Measurements from ENCODE around the gene SCAMP4.
A peak's percentile ranks its signal among the peaks of the same experiment; 100 is the strongest.

The SCAMP4 gene

GRCh38 chr19:1859331-1859781 is 45.8 kb upstream of the SCAMP4 start (continued):
- TF ChIP-seq ZNF791 (tag by site-specific recombination; IDR thresholded peaks at IDR 0.05) (no peak), OVOL3 (tag by site-specific recombination; IDR thresholded peaks at IDR 0.05) (no peak), EGR2 (tag by site-specific recombination; IDR thresholded peaks at IDR 0.05; ENCODE audit: low read depth) (peak; percentile 92), PATZ1 (tag by site-specific recombination; IDR thresholded peaks at IDR 0.05) (peak; percentile 85), AEBP2 (tag by site-specific recombination; IDR thresholded peaks at IDR 0.05; ENCODE audit: borderline replicate concordance) (no peak), ZBTB17 (tag by site-specific recombination; IDR thresholded peaks at IDR 0.05) (peak; percentile 59), SP7 (tag by site-specific recombination; IDR thresholded peaks at IDR 0.05) (peak; percentile 40), ZBTB26 (tag by site-specific recombination; optimal IDR thresholded peaks at IDR 0.05) (peak; percentile 2), SP2 (tag by site-specific recombination; IDR thresholded peaks at IDR 0.05) (peak; percentile 69), ZNF76 (tag by site-specific recombination; IDR thresholded peaks at IDR 0.05; ENCODE audit: borderline replicate concordance, low read depth) (peak; percentile 14; the same call in 1 of the 2 replicates), ZSCAN23 (tag by site-specific recombination; IDR thresholded peaks at IDR 0.05) (no peak), ZNF121 (tag by site-specific recombination; IDR thresholded peaks at IDR 0.05) (no peak), ZSCAN5A (tag by site-specific recombination; IDR thresholded peaks at IDR 0.05) (0 out of 2 replicates have a peak, but pooled peaks have one; percentile 10), KLF9 (tag by site-specific recombination; IDR thresholded peaks at IDR 0.05; ENCODE audit: low read depth) (no peak), ZBTB48 (tag by site-specific recombination; IDR thresholded peaks at IDR 0.05) (peak; percentile 26; the same call in 1 of the 2 replicates), ZNF600 (tag by site-specific recombination; IDR thresholded peaks at IDR 0.05) (peak; percentile 99), ZNF302 (tag by site-specific recombination; IDR thresholded peaks at IDR 0.05; ENCODE audit: low read depth) (no peak), KLF17 (tag by site-specific recombination; IDR thresholded peaks at IDR 0.05) (peak; percentile 85)

- H3K4me1 ChIP-seq (ENCODE audit: control insufficient read depth, insufficient read depth, low read length), result peaks cover 21% of the 10 kb centered on the region
- no peak overlapping the region for H3K4me3 ChIP-seq (ENCODE audit: low read depth, low read length)
- ChIA-PET POLR2A (interaction anchor here (0.6 to 0.7 kb wide), 3 partner anchors 24 to 196 kb away, joined by 3 to 7 read pairs (median 4); no protein-coding TSS in a partner anchor), CTCF (interaction anchor here (0.6 to 1.0 kb wide), 3 partner anchors 8 to 153 kb away, joined by 3 to 4 read pairs (median 3); no protein-coding TSS in a partner anchor)
- no peak overlapping the region for H3K27ac ChIP-seq (ENCODE audit: extremely low read depth, low read depth, low read length)
- no peaks in the 10 kb centered on the region for H3K36me3 ChIP-seq (ENCODE audit: control insufficient read depth in 2 of 2, insufficient read depth in 1 of 2, low read length in 2 of 2)
- H3K9me3 ChIP-seq (ENCODE audit: control insufficient read depth, insufficient read depth, low read depth, low read length), result no peaks in the 10 kb centered on the region
- TF ChIP-seq ZNF398 (tag by site-specific recombination; IDR thresholded peaks at IDR 0.05), result peak; percentile 55; the same call in 1 of the 2 replicates
- no peak for TF ChIP-seq ZNF488 (tag by site-specific recombination; IDR thresholded peaks at IDR 0.05)
- TF ChIP-seq ZNF23 (tag by site-specific recombination; IDR thresholded peaks at IDR 0.05; ENCODE audit: borderline replicate concordance), result no peak
- TF ChIP-seq ZEB2 (tag by site-specific recombination; IDR thresholded peaks at IDR 0.05), result no peak
Measured at GRCh38 chr19:1860042-1860775, 45.0 kb upstream of the SCAMP4 start.

All from HEK293 (cell line).